GM06990 (cell line): ENCODE measurements around the gene KLHL25.

ENCODE experiments used
- DNase-seq: peaks from one replicate; pipeline ENCODE4 v3.0.0-alpha.2; 2011; ENCODE audit not compliant: insufficient read length; ENCODE audit errors: extremely low read depth
- H3K27me3 ChIP-seq: replicated peaks from 2 replicates; pipeline ENCODE4 v1.6.0; 2011; ENCODE audit warnings: low read length; ENCODE audit not compliant: control insufficient read depth, insufficient read depth
- H3K36me3 ChIP-seq: 2 replicates; pipeline ENCODE4 v1.5.1; 2011; ENCODE audit warnings: low read length; ENCODE audit not compliant: control insufficient read depth, insufficient read depth
- H3K4me3 ChIP-seq: replicated peaks from 2 replicates; pipeline ENCODE4 v1.5.1; 2011; ENCODE audit warnings: low read depth, mild to moderate bottlenecking, control low read depth, low read length
- TF ChIP-seq, protein P1 (sequence below): IDR thresholded peaks from 2 replicates; pipeline ENCODE4 v1.5.1; 2011; ENCODE audit warnings: low read length, control low read depth, mild to moderate bottlenecking, inconsistent platforms; ENCODE audit not compliant: insufficient read depth, poor library complexity, severe bottlenecking

KLHL25 gene

DNA sequence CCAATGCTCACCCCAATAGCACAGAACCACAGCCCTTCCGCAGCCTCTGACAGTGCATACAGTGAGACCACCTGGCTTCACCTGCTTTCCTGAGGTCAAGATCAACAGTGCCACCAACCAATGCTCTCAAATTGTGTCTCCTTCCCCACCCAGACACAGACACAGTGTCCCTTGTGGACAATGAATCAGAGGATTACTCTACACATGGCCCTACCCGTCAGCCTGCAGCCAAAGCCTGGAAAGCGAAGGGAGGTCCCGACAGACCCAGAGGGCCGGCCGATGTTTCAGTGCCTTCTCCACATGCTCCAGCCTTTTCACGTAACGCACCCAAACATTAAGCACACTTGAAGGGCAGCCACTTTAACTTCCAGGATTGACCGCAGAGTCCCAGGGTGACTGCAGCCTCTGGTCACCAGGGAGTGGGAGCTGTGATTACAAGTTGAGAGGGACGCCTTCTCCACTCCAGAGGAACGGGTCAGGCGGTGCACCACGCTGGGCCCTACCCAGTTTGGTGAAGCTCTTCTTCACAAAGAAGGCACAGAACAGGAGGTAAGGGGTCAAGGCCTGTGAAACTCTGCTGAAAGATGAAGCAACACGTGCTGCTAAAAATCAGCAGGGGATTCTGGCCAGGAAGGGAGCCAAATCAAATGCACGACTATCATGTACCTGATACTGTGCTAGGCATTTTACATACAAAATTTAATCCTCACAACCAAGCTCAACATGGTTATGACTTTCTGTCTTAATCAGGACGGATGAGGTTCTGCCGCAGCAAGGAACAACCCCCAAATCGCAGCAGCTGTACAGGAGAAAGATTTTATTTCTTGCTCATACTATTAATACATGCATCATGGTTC, 17.2 kb downstream of the KLHL25 start:
- no peak overlapping the region for H3K4me3 ChIP-seq
- H3K36me3 ChIP-seq = no peaks in the 10 kb centered on the region
- no peaks in the 10 kb centered on the region for H3K27me3 ChIP-seq
- TF ChIP-seq, protein P1, sequence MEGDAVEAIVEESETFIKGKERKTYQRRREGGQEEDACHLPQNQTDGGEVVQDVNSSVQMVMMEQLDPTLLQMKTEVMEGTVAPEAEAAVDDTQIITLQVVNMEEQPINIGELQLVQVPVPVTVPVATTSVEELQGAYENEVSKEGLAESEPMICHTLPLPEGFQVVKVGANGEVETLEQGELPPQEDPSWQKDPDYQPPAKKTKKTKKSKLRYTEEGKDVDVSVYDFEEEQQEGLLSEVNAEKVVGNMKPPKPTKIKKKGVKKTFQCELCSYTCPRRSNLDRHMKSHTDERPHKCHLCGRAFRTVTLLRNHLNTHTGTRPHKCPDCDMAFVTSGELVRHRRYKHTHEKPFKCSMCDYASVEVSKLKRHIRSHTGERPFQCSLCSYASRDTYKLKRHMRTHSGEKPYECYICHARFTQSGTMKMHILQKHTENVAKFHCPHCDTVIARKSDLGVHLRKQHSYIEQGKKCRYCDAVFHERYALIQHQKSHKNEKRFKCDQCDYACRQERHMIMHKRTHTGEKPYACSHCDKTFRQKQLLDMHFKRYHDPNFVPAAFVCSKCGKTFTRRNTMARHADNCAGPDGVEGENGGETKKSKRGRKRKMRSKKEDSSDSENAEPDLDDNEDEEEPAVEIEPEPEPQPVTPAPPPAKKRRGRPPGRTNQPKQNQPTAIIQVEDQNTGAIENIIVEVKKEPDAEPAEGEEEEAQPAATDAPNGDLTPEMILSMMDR = no peak
- DNase-seq = no peak

DNA sequence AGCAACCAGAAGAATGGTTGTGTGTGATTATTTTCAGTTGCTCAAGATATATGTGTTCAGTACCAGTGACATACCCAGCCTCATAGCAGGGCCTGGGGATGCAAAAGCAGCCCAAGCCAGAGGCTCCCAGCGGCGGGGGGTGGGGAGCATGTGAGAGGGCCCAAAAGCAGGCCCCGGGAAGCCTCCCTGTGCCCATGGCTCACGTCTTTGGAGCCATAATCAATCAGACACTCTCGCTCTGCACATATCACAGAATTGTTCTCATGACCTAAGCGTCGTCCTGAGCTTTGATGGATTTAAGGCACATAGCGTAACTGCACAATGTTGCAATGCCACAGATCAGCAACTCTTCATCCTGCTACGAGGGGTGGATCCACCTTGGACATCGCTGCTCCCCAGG, 20.8 kb downstream of the KLHL25 start:
- Histone ChIP-seq H3K4me3 (no peak overlapping the region), H3K27me3 (no peaks in the 10 kb centered on the region), H3K36me3 (no peaks in the 10 kb centered on the region)
- DNase-seq = no peak
- TF ChIP-seq, protein P1 = no peak

DNA sequence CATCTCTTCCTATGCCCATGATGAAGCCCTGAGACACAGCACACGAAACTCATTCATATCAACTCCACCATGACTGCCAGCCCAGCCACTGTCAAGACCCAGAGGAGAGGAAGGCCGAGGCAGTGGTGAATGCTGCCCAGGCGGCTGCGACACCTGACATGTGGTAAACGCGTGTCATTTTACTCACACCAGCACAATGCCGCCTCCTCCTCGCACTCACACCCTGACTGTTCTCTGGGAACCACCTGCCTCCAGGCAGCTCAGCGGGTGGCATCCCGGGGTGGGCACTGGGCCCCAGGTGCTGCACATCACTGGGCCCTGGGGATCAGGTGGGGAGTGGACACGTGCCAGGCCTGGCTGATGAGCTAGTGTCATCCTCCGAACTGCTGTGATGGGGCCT, 21.5 kb downstream of the KLHL25 start:
- no peak overlapping the region for H3K4me3 ChIP-seq

DNA sequence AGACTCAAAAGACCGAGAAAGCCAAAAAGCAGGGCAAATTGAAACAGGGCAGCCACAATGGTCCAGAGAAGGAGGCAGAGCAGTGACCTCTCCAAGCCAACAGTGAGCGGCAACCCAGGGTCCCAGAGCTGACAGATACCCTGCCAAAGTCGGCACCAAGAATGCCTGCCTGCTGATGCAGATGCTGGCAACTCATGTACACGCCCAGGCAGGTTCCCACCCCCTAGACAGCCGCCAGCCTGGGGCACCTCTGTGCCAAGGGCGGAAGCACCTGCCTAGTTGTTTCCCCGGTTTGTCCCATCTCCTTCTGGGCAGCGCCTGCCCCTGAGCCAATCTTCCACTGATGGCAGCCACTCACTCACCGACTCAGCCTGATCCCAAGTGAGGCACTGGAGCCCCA, 22.1 kb downstream of the KLHL25 start:
- H3K36me3 ChIP-seq = no peaks in the 10 kb centered on the region
- DNase-seq = no peak
- TF ChIP-seq, protein P1 = no peak

More for the DNA sequence above, 21.5 kb downstream of the KLHL25 start:
- TF ChIP-seq, protein P1 = no peak
- Histone ChIP-seq H3K27me3 (no peaks in the 10 kb centered on the region), H3K36me3 (no peaks in the 10 kb centered on the region)
- no peak for DNase-seq

DNA sequence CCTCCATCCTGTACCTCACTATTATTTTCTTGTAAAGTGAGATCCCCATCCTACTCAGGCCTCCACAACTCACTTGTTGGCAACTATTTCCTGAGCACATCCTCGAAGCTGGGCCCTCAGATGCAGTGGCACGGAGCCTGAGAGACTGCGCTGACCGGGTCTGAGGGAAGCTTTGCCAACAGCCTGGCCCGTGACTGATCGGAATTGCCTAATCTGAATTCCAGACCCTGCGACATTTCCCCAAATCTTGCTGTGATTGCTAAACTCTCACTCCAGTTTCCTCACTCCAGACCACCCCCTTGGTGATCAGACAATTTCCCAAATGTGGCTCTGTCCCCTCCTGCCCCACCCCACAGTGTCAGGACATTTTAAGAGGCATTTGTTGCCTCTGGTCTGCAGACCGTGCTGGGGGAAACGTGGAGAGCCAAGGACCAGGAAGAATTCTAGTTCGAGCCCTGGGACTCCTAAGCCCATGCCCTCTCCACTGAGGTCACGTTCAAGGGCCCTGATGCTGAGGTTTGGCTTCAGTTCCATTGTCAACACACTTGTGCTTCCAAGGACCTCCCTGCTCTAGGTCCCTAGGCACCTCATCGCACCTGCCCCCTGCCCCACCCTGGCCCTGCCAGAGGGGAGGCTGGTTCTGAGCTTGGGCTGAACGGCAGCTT, 22.8 kb downstream of the KLHL25 start:
- no peak for DNase-seq
- TF ChIP-seq, protein P1 = no peak
- H3K4me3 ChIP-seq = no peak overlapping the region
- no peaks in the 10 kb centered on the region for H3K36me3 ChIP-seq
- no peaks in the 10 kb centered on the region for H3K27me3 ChIP-seq

More for the DNA sequence above, 22.1 kb downstream of the KLHL25 start:
- no peak overlapping the region for H3K4me3 ChIP-seq
- H3K27me3 ChIP-seq = no peaks in the 10 kb centered on the region
